HepG2 (cell line): ENCODE results near the gene NLRP6. TPM values are rescaled to one million over a fixed set of nuclear protein-coding genes. Genes with fewer than 3 reads are reported as not detected.

ENCODE experiments used
- AFF4 ChIP-seq: sonication (generic); formaldehyde crosslinking; IDR thresholded peaks from 2 replicates; pipeline ENCODE4 v1.4.0; 2020; ENCODE audit warnings: missing genetic modification reagents
- FLYWCH1 ChIP-seq: sonication (generic); formaldehyde crosslinking; IDR thresholded peaks from 2 replicates; pipeline ENCODE4 v1.8.1; 2023; ENCODE audit warnings: mild to moderate bottlenecking, missing genetic modification reagents
- FOXK2 ChIP-seq: fragments of 450-650 bp; IDR thresholded peaks from 2 replicates; pipeline ENCODE4 v1.6.1; 2016
- GPN1 ChIP-seq: sonication (generic); formaldehyde crosslinking; IDR thresholded peaks from 2 replicates; pipeline ENCODE4 v1.5.1; 2020; ENCODE audit warnings: missing genetic modification reagents, borderline replicate concordance
- HOXA9 ChIP-seq: sonication (generic); formaldehyde crosslinking; IDR thresholded peaks from 2 replicates; pipeline ENCODE4 v1.8.1; 2022; ENCODE audit warnings: missing genetic modification reagents, mild to moderate bottlenecking, moderate library complexity, borderline replicate concordance
- MBD4 ChIP-seq: IDR thresholded peaks from 2 replicates; pipeline ENCODE4 v1.6.1; 2012; ENCODE audit warnings: low read length, inconsistent platforms, borderline replicate concordance
- NR3C1 ChIP-seq: sonication (generic); formaldehyde crosslinking; IDR thresholded peaks from 2 replicates; pipeline ENCODE4 v1.4.0; 2020; ENCODE audit warnings: missing genetic modification reagents
- TAF15 ChIP-seq: fragments of 200-400 bp; formaldehyde crosslinking; IDR thresholded peaks from one replicate; pipeline ENCODE4 v1.6.1; 2018; ENCODE audit warnings: mild to moderate bottlenecking, low read depth, low read length; ENCODE audit not compliant: poor library complexity, severe bottlenecking
- TGIF2 ChIP-seq: IDR thresholded peaks from 2 replicates; pipeline ENCODE4 v1.6.1; 2016; ENCODE audit warnings: control low read depth, missing compliant biosample characterization
- ZBTB39 ChIP-seq: sonication (generic); formaldehyde crosslinking; IDR thresholded peaks from 2 replicates; pipeline ENCODE4 v1.5.0; 2020; ENCODE audit warnings: missing genetic modification reagents
- ZNF382 ChIP-seq: sonication (generic); formaldehyde crosslinking; IDR thresholded peaks from 2 replicates; pipeline ENCODE4 v1.5.0; 2020; ENCODE audit warnings: missing genetic modification reagents, mild to moderate bottlenecking, borderline replicate concordance
- ZNF510 ChIP-seq: sonication (generic); formaldehyde crosslinking; IDR thresholded peaks from 2 replicates; pipeline ENCODE4 v1.4.0; 2020; ENCODE audit warnings: low read depth, mild to moderate bottlenecking, missing genetic modification reagents
- ZNF589 ChIP-seq: sonication (generic); formaldehyde crosslinking; conservative IDR thresholded peaks from 2 replicates; pipeline ENCODE4 v1.8.0; 2022; ENCODE audit warnings: mild to moderate bottlenecking, moderate library complexity, missing genetic modification reagents
- ZNF660 ChIP-seq: sonication (generic); formaldehyde crosslinking; IDR thresholded peaks from 2 replicates; pipeline ENCODE4 v1.5.1; 2020; ENCODE audit warnings: mild to moderate bottlenecking, low read depth, missing genetic modification reagents, borderline replicate concordance
- ZNF703 ChIP-seq: sonication (generic); formaldehyde crosslinking; IDR thresholded peaks from 2 replicates; pipeline ENCODE4 v1.5.1; 2020; ENCODE audit warnings: missing genetic modification reagents, mild to moderate bottlenecking, moderate library complexity, borderline replicate concordance
- ZSCAN20 ChIP-seq: sonication (generic); formaldehyde crosslinking; IDR thresholded peaks from 2 replicates; pipeline ENCODE4 v1.4.0; 2020; ENCODE audit warnings: missing genetic modification reagents, mild to moderate bottlenecking, borderline replicate concordance
- polyA plus RNA-seq, 8 experiments: library from polyadenylated mRNA; depleted of rRNA in 3 of 8; stranded (reverse) in 7 of 8; unstranded in 1 of 8; fragments of >200 nt; fragmentation: Illumina TruSeq in 4 of 8; extraction: Trizol in 4 of 8; gene quantifications; 2 replicates each; pipeline versions ENCODE4 v1.2.1 to v1.2.3, GENCODE V29; 2011 to 2016; ENCODE audit warnings: low read depth in 4 of 8, missing spikeins in 1 of 8, mixed read lengths in 1 of 8; ENCODE audit not compliant: insufficient read depth in 1 of 8
- total RNA-seq, 5 experiments: library from RNA; depleted of rRNA; stranded (reverse); fragments of >200 nt; fragmentation: Illumina TruSeq; extraction: Trizol; gene quantifications; 2 replicates each; pipeline ENCODE4 v1.2.3, GENCODE V29; 2016; ENCODE audit warnings: low read depth in 1 of 5
- TF ChIP-seq, protein P1 (sequence below): sonication (generic); formaldehyde crosslinking; IDR thresholded peaks from 2 replicates; pipeline ENCODE4 v1.5.0; 2020; ENCODE audit warnings: mild to moderate bottlenecking, low read depth, missing genetic modification reagents, borderline replicate concordance

The NLRP6 gene
- total and polyA plus RNA-seq, 2 of the 13 experiments (the other 11 are each of a cell fraction or from before 2014, with no cell fraction given), result not detected

DNA sequence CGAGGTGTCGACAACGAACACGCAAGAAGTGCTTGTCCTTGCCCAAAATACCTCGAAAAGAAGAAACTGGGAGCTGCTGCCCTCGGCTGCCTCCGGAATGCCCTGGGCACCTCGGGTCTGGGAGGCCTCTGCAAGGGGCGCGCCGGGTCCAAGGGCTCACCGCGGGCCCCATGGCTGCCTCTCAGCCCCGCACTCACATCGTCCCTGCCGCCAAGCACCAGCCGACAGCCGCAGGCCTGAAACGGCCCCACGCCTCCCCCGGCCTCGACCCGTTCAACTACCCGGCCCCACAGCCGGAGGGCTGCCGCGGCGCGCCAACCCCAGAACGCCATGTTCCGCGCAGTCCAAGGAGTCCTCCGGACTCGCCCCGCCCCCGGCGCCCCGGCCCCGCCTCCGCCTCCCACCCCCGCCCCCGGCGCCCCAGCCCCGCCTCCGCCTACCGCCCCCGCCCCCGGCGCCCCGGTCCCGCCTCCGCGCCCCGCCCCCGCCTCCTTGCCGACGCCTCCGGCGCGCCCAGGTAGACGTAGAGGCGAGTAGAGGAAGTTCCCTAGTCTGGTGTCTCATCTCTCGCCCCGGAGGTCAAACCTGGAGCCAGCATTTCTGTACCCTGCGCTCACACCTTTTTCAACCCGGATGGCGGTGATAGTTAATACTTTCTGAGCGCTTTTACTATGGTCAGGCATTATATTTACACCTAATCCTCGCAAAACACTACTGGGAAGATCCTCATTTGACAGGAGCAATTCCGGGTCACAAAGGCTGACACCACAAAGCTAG lies 42.0 kb upstream of the NLRP6 start, which contains the start of gene SIRT3 (continued):
- TF ChIP-seq GPN1 (no peak), HOXA9 (no peak), FLYWCH1 (CRISPR knock-in tag) (no peak), ZNF660 (no peak), ZNF382 (CRISPR knock-in tag) (no peak), MBD4 (no peak), AFF4 (no peak), FOXK2 (no peak), ZNF510 (CRISPR knock-in tag) (no peak), ZBTB39 (no peak), TAF15 (no peak), TGIF2 (CRISPR knock-in tag) (no peak), ZSCAN20 (CRISPR knock-in tag) (no peak), NR3C1 (CRISPR knock-in tag) (no peak), ZNF703 (CRISPR knock-in tag) (no peak; the same call in 1 of the 2 replicates), ZNF589 (no peak; the same call in 1 of the 2 replicates)
- TF ChIP-seq, protein P1, sequence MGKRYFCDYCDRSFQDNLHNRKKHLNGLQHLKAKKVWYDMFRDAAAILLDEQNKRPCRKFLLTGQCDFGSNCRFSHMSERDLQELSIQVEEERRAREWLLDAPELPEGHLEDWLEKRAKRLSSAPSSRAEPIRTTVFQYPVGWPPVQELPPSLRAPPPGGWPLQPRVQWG (CRISPR knock-in tag), result no peak
